Astrocyte (in vitro differentiated cells and primary cell): ENCODE measurements around the gene CFAP58. TPM values are rescaled to one million over a fixed set of nuclear protein-coding genes. Genes with fewer than 3 reads are reported as not detected.

Experiments used
- DNase-seq: peaks from one replicate; pipeline ENCODE4 v3.0.0-alpha.2; 2010; ENCODE audit warnings: low read depth
- FAIRE-seq: peaks from 2 replicates; lab custom pipeline; 2011; peaks lifted over from hg19 to GRCh38; lab: Jason Lieb, UNC
- H2AFZ ChIP-seq: 2 replicates; pipeline ENCODE4 v1.6.0; 2012; ENCODE audit warnings: low read depth, low read length, inconsistent platforms
- H3K27ac ChIP-seq: 2 replicates; pipeline ENCODE4 v1.5.1; 2011; ENCODE audit warnings: low read depth, low read length, inconsistent platforms
- H3K27me3 ChIP-seq: 2 replicates; pipeline ENCODE4 v1.6.0; 2011; ENCODE audit warnings: low read length, inconsistent platforms; ENCODE audit not compliant: insufficient read depth
- H3K36me3 ChIP-seq: 2 replicates; pipeline ENCODE4 v1.5.1; 2011; ENCODE audit warnings: low read length, inconsistent platforms; ENCODE audit not compliant: insufficient read depth
- H3K4me1 ChIP-seq: 2 replicates; pipeline ENCODE4 v1.5.1; 2011; ENCODE audit warnings: low read length, inconsistent platforms; ENCODE audit not compliant: insufficient read depth
- H3K4me2 ChIP-seq: 2 replicates; pipeline ENCODE4 v1.6.0; 2012; ENCODE audit warnings: low read length, inconsistent platforms
- H3K4me3 ChIP-seq: 2 replicates; pipeline ENCODE4 v1.5.1; 2011; ENCODE audit warnings: low read depth, mild to moderate bottlenecking, low read length, inconsistent platforms; ENCODE audit not compliant: insufficient read depth
- H3K79me2 ChIP-seq: 2 replicates; pipeline ENCODE4 v1.6.0; 2012; ENCODE audit warnings: mild to moderate bottlenecking, low read length, inconsistent platforms; ENCODE audit not compliant: insufficient read depth
- H3K9ac ChIP-seq: 2 replicates; pipeline ENCODE4 v1.6.0; 2012; ENCODE audit warnings: mild to moderate bottlenecking, low read length, inconsistent platforms
- H3K9me3 ChIP-seq: 2 replicates; pipeline ENCODE4 v1.5.1; 2012; ENCODE audit warnings: low read depth, mild to moderate bottlenecking, low read length, inconsistent platforms; ENCODE audit not compliant: insufficient read depth
- H4K20me1 ChIP-seq: 2 replicates; pipeline ENCODE4 v1.6.0; 2012; ENCODE audit warnings: low read length, inconsistent platforms; ENCODE audit not compliant: insufficient read depth
- H3K27ac Mint-ChIP-seq: one replicate; pipeline ENCODE4 v1.8.0; 2021; ENCODE audit warnings: mild to moderate bottlenecking, mixed read lengths; ENCODE audit not compliant: unreplicated experiment
- H3K27me3 Mint-ChIP-seq: one replicate; pipeline ENCODE4 v1.8.0; 2021; ENCODE audit warnings: low read depth, mixed read lengths; ENCODE audit not compliant: unreplicated experiment
- H3K36me3 Mint-ChIP-seq: one replicate; pipeline ENCODE4 v1.8.0; 2021; ENCODE audit warnings: low read depth, mixed read lengths; ENCODE audit not compliant: unreplicated experiment
- H3K4me1 Mint-ChIP-seq: one replicate; pipeline ENCODE4 v1.8.0; 2021; ENCODE audit warnings: low read depth, mixed read lengths; ENCODE audit not compliant: unreplicated experiment
- H3K4me3 Mint-ChIP-seq: one replicate; pipeline ENCODE4 v1.8.0; 2021; ENCODE audit warnings: mild to moderate bottlenecking, moderate library complexity, mixed read lengths; ENCODE audit not compliant: unreplicated experiment
- H3K9me3 Mint-ChIP-seq: one replicate; pipeline ENCODE4 v1.8.0; 2021; ENCODE audit warnings: mild to moderate bottlenecking, mixed read lengths; ENCODE audit not compliant: unreplicated experiment
- EZH2 ChIP-seq: IDR thresholded peaks from 2 replicates; pipeline ENCODE4 v1.6.1; 2012; ENCODE audit warnings: mild to moderate bottlenecking, low read length, inconsistent platforms; ENCODE audit not compliant: insufficient read depth
- total RNA-seq: library from RNA; stranded (reverse); gene quantifications from 2 replicates; pipeline ENCODE4 v1.2.1, GENCODE V29; 2021
- TF ChIP-seq, protein P1 (sequence below): IDR thresholded peaks from 2 replicates; pipeline ENCODE4 v1.5.1; 2011; ENCODE audit warnings: low read depth, mild to moderate bottlenecking, inconsistent platforms, low read length, moderate library complexity; ENCODE audit not compliant: insufficient read depth

CFAP58 gene
- total RNA-seq, 1 donor from 2014 or later = 0.86 TPM

DNA sequence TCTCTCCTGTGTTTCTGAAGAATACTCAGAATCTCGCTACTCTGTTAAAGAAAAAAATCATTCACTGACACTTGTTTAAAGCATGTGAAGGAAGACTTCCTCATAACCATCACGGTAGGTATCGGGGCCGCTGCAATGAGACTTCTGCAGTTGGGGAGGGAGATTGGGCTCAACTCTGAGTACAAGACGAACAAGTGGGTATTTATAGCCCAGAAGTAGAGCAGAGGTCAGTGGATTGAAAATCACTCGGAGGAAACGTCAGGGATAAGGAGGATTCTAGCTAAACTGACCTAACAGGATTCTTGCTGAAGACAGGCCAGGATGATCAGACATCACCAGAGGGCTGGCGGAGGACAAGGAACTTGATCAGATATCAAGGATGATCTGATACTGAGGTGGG lies 48.7 kb upstream of the CFAP58 start:
- Histone ChIP-seq H3K4me2 (no peak overlapping the region), H3K4me1 (peaks cover 33% of the 10 kb centered on the region), H3K9ac (no peak overlapping the region), H3K9me3 (no peaks in the 10 kb centered on the region), H3K27me3 (no peaks in the 10 kb centered on the region), H2AFZ (no peak overlapping the region), H3K36me3 (peaks cover 10% of the 10 kb centered on the region), H3K79me2 (peaks cover 11% of the 10 kb centered on the region), H3K27ac (no peak overlapping the region), H4K20me1 (peaks cover 4% of the 10 kb centered on the region), H3K4me3 (no peak overlapping the region)
- Mint-ChIP-seq H3K4me3 (no peak overlapping the region), H3K27me3 (no peaks in the 10 kb centered on the region), H3K4me1 (peaks cover 22% of the 10 kb centered on the region), H3K36me3 (peaks cover 5% of the 10 kb centered on the region), H3K9me3 (peaks cover 13% of the 10 kb centered on the region), H3K27ac (no peak overlapping the region)
- DNase-seq (no peak), FAIRE-seq (no peak)
- TF ChIP-seq, protein P1, sequence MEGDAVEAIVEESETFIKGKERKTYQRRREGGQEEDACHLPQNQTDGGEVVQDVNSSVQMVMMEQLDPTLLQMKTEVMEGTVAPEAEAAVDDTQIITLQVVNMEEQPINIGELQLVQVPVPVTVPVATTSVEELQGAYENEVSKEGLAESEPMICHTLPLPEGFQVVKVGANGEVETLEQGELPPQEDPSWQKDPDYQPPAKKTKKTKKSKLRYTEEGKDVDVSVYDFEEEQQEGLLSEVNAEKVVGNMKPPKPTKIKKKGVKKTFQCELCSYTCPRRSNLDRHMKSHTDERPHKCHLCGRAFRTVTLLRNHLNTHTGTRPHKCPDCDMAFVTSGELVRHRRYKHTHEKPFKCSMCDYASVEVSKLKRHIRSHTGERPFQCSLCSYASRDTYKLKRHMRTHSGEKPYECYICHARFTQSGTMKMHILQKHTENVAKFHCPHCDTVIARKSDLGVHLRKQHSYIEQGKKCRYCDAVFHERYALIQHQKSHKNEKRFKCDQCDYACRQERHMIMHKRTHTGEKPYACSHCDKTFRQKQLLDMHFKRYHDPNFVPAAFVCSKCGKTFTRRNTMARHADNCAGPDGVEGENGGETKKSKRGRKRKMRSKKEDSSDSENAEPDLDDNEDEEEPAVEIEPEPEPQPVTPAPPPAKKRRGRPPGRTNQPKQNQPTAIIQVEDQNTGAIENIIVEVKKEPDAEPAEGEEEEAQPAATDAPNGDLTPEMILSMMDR = no peak
- TF ChIP-seq EZH2 = no peak

DNA sequence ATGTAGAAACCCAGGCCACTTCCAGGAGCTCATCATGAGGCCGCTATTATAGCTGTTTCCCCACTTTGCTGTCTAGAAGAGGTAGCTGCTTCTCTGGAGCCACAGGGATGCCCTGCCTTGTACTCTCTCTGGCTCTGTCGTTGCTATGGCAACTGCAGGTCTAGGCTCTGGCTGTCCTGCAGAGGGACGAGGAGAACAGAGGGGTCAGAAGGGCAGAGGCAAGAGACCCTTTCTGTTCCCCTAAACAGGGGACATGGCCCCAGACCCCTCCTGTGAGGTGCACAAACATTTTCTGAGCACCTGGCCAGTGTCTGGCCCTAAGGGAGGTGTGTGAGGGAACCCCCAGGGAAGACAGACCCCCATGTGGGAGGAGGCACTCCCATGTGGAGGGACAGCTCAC lies 46.7 kb upstream of the CFAP58 start:
- H3K9me3 ChIP-seq = no peaks in the 10 kb centered on the region
- H3K27ac Mint-ChIP-seq = peak overlapping the region; percentile 59
- no peak for FAIRE-seq

More for the DNA sequence above, 46.7 kb upstream of the CFAP58 start:
- Mint-ChIP-seq H3K36me3 (peaks cover 14% of the 10 kb centered on the region), H3K4me1 (peaks cover 12% of the 10 kb centered on the region), H3K27me3 (no peaks in the 10 kb centered on the region), H3K9me3 (peaks cover 9% of the 10 kb centered on the region), H3K4me3 (no peak overlapping the region)
- no peak for DNase-seq
- peaks cover 29% of the 10 kb centered on the region for H3K79me2 ChIP-seq
- H3K9ac ChIP-seq = no peak overlapping the region
- H4K20me1 ChIP-seq = peaks cover 24% of the 10 kb centered on the region
- TF ChIP-seq, protein P1 = no peak
- no peak for TF ChIP-seq EZH2
- H3K27ac ChIP-seq = no peak overlapping the region
- H3K4me3 ChIP-seq = no peak overlapping the region
- no peak overlapping the region for H2AFZ ChIP-seq
- no peaks in the 10 kb centered on the region for H3K27me3 ChIP-seq
- H3K4me2 ChIP-seq = no peak overlapping the region
- peaks cover 13% of the 10 kb centered on the region for H3K36me3 ChIP-seq
- H3K4me1 ChIP-seq = peaks cover 24% of the 10 kb centered on the region
